Measurements from ENCODE around the gene PNKD. TPM values are rescaled to one million over a fixed set of nuclear protein-coding genes. Genes with fewer than 3 reads are reported as not detected.

PNKD gene
- polyA plus RNA-seq, 2 of the 4 experiments (the other 2 are of a cell fraction), result 46.2 to 51.7 TPM

- H3K4me2 ChIP-seq, result peak overlapping the region; percentile 31; the same call in 2 of the 3 replicates
- H3K4me3 ChIP-seq, result no peak overlapping the region
- peak overlapping the region in 1 of 2 experiments; percentile 47; a peak in 3 of 6 replicates for H3K27ac ChIP-seq
- FAIRE-seq (no peak), ATAC-seq (peak in 1 of 2 experiments; percentile 9; a peak in 1 of 6 replicates), DNase-seq (ENCODE audit: low read depth in 1 of 2, low spot score in 1 of 2) (no peak)
- H3K9me3 ChIP-seq, result no peaks in the 10 kb centered on the region
- H3K4me1 ChIP-seq, result peaks cover 34% of the 10 kb centered on the region
- ChIA-PET CTCF (interaction anchor here (0.9 to 3.4 kb wide), 6 partner anchors 15 to 79 kb away, joined by 3 to 22 read pairs (median 4); partner anchors contain the start of gene CATIP), POLR2A (no interaction called here)
- 89% methylated on average over 1 of the region's 1 CpG for WGBS (ENCODE audit: missing lambda C conversion rate)
- TF ChIP-seq KDM5A (IDR thresholded peaks at IDR 0.05) (no peak), ZFP36 (IDR thresholded peaks at IDR 0.05; ENCODE audit: borderline replicate concordance, partially characterized antibody) (no peak), CTCF (IDR thresholded peaks at IDR 0.05) (no peak), JUN (IDR thresholded peaks at IDR 0.05) (no peak), EHF (CRISPR knock-in tag; IDR thresholded peaks at IDR 0.05) (no peak), CBX8 (IDR thresholded peaks at IDR 0.05) (no peak), MAZ (IDR thresholded peaks at IDR 0.05; ENCODE audit: borderline replicate concordance, low read depth, low read length) (no peak), NR3C1 (IDR thresholded peaks at IDR 0.05) (no peak), CHD4 (IDR thresholded peaks at IDR 0.05; ENCODE audit: borderline replicate concordance) (no peak), JUNB (IDR thresholded peaks at IDR 0.05) (no peak), HDAC2 (IDR thresholded peaks at IDR 0.05) (no peak), ESRRA (IDR thresholded peaks at IDR 0.05; ENCODE audit: borderline replicate concordance, low read length) (no peak)
Observed at GRCh38 chr2:218317303-218317630, 46.9 kb downstream of the PNKD start.

GRCh38 chr2:218317835-218318234, 47.5 kb downstream of the PNKD start:
- ChIA-PET CTCF (interaction anchor here (0.9 to 3.4 kb wide), 5 partner anchors 16 to 78 kb away, joined by 3 to 22 read pairs (median 4); partner anchors contain the start of gene CATIP), POLR2A (no interaction called here)
- Histone ChIP-seq H3K4me2 (no peak overlapping the region), H3K9me3 (no peaks in the 10 kb centered on the region), H3K27ac (no peak overlapping the region; a peak in 1 of 6 replicates), H3K4me1 (peaks cover 33% of the 10 kb centered on the region), H3K4me3 (no peak overlapping the region)
- no peak for ATAC-seq
- 87% methylated on average over 4 of the region's 4 CpGs for WGBS (ENCODE audit: missing lambda C conversion rate)
- no peak for DNase-seq (ENCODE audit: low read depth in 1 of 2, low spot score in 1 of 2)
- FAIRE-seq, result no peak
- TF ChIP-seq CHD4 (IDR thresholded peaks at IDR 0.05; ENCODE audit: borderline replicate concordance), result no peak
- TF ChIP-seq RARB (CRISPR knock-in tag; IDR thresholded peaks at IDR 0.05), result no peak
- no peak for TF ChIP-seq NR3C1 (IDR thresholded peaks at IDR 0.05)
- no peak for TF ChIP-seq E2F6 (IDR thresholded peaks at IDR 0.05; ENCODE audit: borderline replicate concordance, low read depth)
- no peak for TF ChIP-seq CEBPB (IDR thresholded peaks at IDR 0.05)
- no peak for TF ChIP-seq SREBF2 (IDR thresholded peaks at IDR 0.05)
- TF ChIP-seq ZFP36 (IDR thresholded peaks at IDR 0.05; ENCODE audit: borderline replicate concordance, partially characterized antibody), result no peak
- no peak for TF ChIP-seq TFCP2L1 (CRISPR knock-in tag; IDR thresholded peaks at IDR 0.05)
- TF ChIP-seq HOXB5 (CRISPR knock-in tag; IDR thresholded peaks at IDR 0.05), result no peak
- TF ChIP-seq RNF2 (IDR thresholded peaks at IDR 0.05; ENCODE audit: borderline replicate concordance, low read depth), result no peak
- TF ChIP-seq MAFK (IDR thresholded peaks at IDR 0.05; ENCODE audit: partially characterized antibody), result no peak

- ChIA-PET POLR2A (no interaction called here), CTCF (interaction anchor here (0.9 to 3.4 kb wide), 3 partner anchors 16 to 18 kb away, joined by 3 to 22 read pairs (median 3); no protein-coding TSS in a partner anchor)
- H3K4me2 ChIP-seq, result no peak overlapping the region
- peaks cover 29% of the 10 kb centered on the region for H3K4me1 ChIP-seq
- no peak overlapping the region for H3K4me3 ChIP-seq
- TF ChIP-seq POLR2A (IDR thresholded peaks at IDR 0.05; ENCODE audit: low read length) (no peak), E2F6 (IDR thresholded peaks at IDR 0.05; ENCODE audit: borderline replicate concordance, low read depth) (no peak), ZC3H11A (IDR thresholded peaks at IDR 0.05) (no peak), JUN (IDR thresholded peaks at IDR 0.05) (no peak)
- no peak for DNase-seq (ENCODE audit: low read depth in 1 of 2, low spot score in 1 of 2)
- no peak for ATAC-seq
- 89% methylated on average over 6 of the region's 7 CpGs for WGBS (ENCODE audit: missing lambda C conversion rate)
- no peak for FAIRE-seq
- H3K27ac ChIP-seq, result no peak overlapping the region
- no peaks in the 10 kb centered on the region for H3K9me3 ChIP-seq
Observed at GRCh38 chr2:218318241-218318640, 47.9 kb downstream of the PNKD start.
